HepG2 (cell line): Measurements from ENCODE around the gene SPIRE1. TPM values are rescaled to one million over a fixed set of nuclear protein-coding genes. Genes with fewer than 3 reads are reported as not detected.

Experiments
- ARNT2 ChIP-seq: sonication (generic); formaldehyde crosslinking; IDR thresholded peaks from 2 replicates; pipeline ENCODE4 v1.8.0; 2022; ENCODE audit warnings: mild to moderate bottlenecking, low read depth, missing genetic modification reagents, moderate library complexity
- DMTF1 ChIP-seq: sonication (generic); formaldehyde crosslinking; IDR thresholded peaks from 2 replicates; pipeline ENCODE4 v1.4.0; 2020; ENCODE audit warnings: mild to moderate bottlenecking, missing genetic modification reagents
- FOXP4 ChIP-seq: sonication (generic); formaldehyde crosslinking; IDR thresholded peaks from 2 replicates; pipeline ENCODE4 v1.4.0; 2020; ENCODE audit warnings: missing genetic modification reagents
- HNRNPL ChIP-seq: fragments of 200-400 bp; formaldehyde crosslinking; IDR thresholded peaks from 2 replicates; pipeline ENCODE4 v1.6.1; 2017; ENCODE audit warnings: mild to moderate bottlenecking, low read depth, low read length
- JDP2 ChIP-seq: sonication (generic); formaldehyde crosslinking; IDR thresholded peaks from 2 replicates; pipeline ENCODE4 v1.8.1; 2022; ENCODE audit warnings: missing genetic modification reagents, borderline replicate concordance
- MED13 ChIP-seq: sonication (generic); formaldehyde crosslinking; IDR thresholded peaks from 2 replicates; pipeline ENCODE4 v1.5.0; 2020; ENCODE audit warnings: missing genetic modification reagents
- NFRKB ChIP-seq: fragments of 450-650 bp; IDR thresholded peaks from 2 replicates; pipeline ENCODE4 v1.6.1; 2017
- POGK ChIP-seq: sonication (generic); formaldehyde crosslinking; conservative IDR thresholded peaks from 2 replicates; pipeline ENCODE4 v1.8.0; 2022; ENCODE audit warnings: mild to moderate bottlenecking, moderate library complexity, missing genetic modification reagents
- RBAK ChIP-seq: sonication (generic); formaldehyde crosslinking; IDR thresholded peaks from 2 replicates; pipeline ENCODE4 v1.5.1; 2020; ENCODE audit warnings: mild to moderate bottlenecking, missing genetic modification reagents
- SAP130 ChIP-seq: IDR thresholded peaks from 2 replicates; pipeline ENCODE4 v1.6.1; 2016; ENCODE audit warnings: low read depth
- SOX5 ChIP-seq: IDR thresholded peaks from 2 replicates; pipeline ENCODE4 v1.6.1; 2016; ENCODE audit warnings: borderline replicate concordance
- TEAD3 ChIP-seq: optimal IDR thresholded peaks from 2 replicates; pipeline ENCODE3; 2016; ENCODE audit warnings: borderline replicate concordance
- THAP11 ChIP-seq: IDR thresholded peaks from 2 replicates; pipeline ENCODE4 v1.6.1; 2016; ENCODE audit warnings: missing biosample characterization, missing genetic modification reagents
- XRCC5 ChIP-seq: fragments of 200-400 bp; formaldehyde crosslinking; optimal IDR thresholded peaks from 2 replicates; pipeline ENCODE3; 2017; ENCODE audit warnings: mild to moderate bottlenecking, low read length
- ZBTB1 ChIP-seq: sonication (generic); formaldehyde crosslinking; IDR thresholded peaks from 2 replicates; pipeline ENCODE4 v1.4.0; 2020; ENCODE audit warnings: missing genetic modification reagents, borderline replicate concordance
- ZFP82 ChIP-seq: sonication (generic); formaldehyde crosslinking; IDR thresholded peaks from 2 replicates; pipeline ENCODE4 v1.5.1; 2020; ENCODE audit warnings: mild to moderate bottlenecking, missing genetic modification reagents, borderline replicate concordance
- ZNF17 ChIP-seq: sonication (generic); formaldehyde crosslinking; IDR thresholded peaks from 2 replicates; pipeline ENCODE4 v1.5.0; 2020; ENCODE audit warnings: mild to moderate bottlenecking, missing genetic modification reagents
- ZNF20 ChIP-seq: sonication (generic); formaldehyde crosslinking; IDR thresholded peaks from 2 replicates; pipeline ENCODE4 v1.4.0; 2020; ENCODE audit warnings: mild to moderate bottlenecking, moderate library complexity, missing genetic modification reagents
- ZNF207 ChIP-seq: fragments of 450-650 bp; IDR thresholded peaks from 2 replicates; pipeline ENCODE4 v1.6.1; 2016; ENCODE audit warnings: antibody characterized with exemption, borderline replicate concordance
- ZNF350 ChIP-seq: sonication (generic); formaldehyde crosslinking; IDR thresholded peaks from 2 replicates; pipeline ENCODE4 v1.4.0; 2020; ENCODE audit warnings: mild to moderate bottlenecking, low read depth, missing genetic modification reagents, borderline replicate concordance
- ZNF550 ChIP-seq: sonication (generic); formaldehyde crosslinking; IDR thresholded peaks from 2 replicates; pipeline ENCODE4 v1.4.0; 2020; ENCODE audit warnings: mild to moderate bottlenecking, missing genetic modification reagents, borderline replicate concordance
- ZNF564 ChIP-seq: sonication (generic); formaldehyde crosslinking; IDR thresholded peaks from 2 replicates; pipeline ENCODE4 v1.8.1; 2023; ENCODE audit warnings: mild to moderate bottlenecking, missing genetic modification reagents
- ZNF570 ChIP-seq: sonication (generic); formaldehyde crosslinking; IDR thresholded peaks from 2 replicates; pipeline ENCODE4 v1.4.0; 2020; ENCODE audit warnings: mild to moderate bottlenecking, missing genetic modification reagents, borderline replicate concordance
- ZNF644 ChIP-seq: IDR thresholded peaks from 2 replicates; pipeline ENCODE4 v1.6.1; 2016; ENCODE audit warnings: low read depth
- ZNF792 ChIP-seq: IDR thresholded peaks from 2 replicates; pipeline ENCODE4 v1.6.1; 2016
- polyA plus RNA-seq, 8 experiments: library from polyadenylated mRNA; depleted of rRNA in 3 of 8; stranded (reverse) in 7 of 8; unstranded in 1 of 8; fragments of >200 nt; fragmentation: Illumina TruSeq in 4 of 8; extraction: Trizol in 4 of 8; gene quantifications; 2 replicates each; pipeline versions ENCODE4 v1.2.1 to v1.2.3, GENCODE V29; 2011 to 2016; ENCODE audit warnings: low read depth in 4 of 8, missing spikeins in 1 of 8, mixed read lengths in 1 of 8; ENCODE audit not compliant: insufficient read depth in 1 of 8
- total RNA-seq, 5 experiments: library from RNA; depleted of rRNA; stranded (reverse); fragments of >200 nt; fragmentation: Illumina TruSeq; extraction: Trizol; gene quantifications; 2 replicates each; pipeline ENCODE4 v1.2.3, GENCODE V29; 2016; ENCODE audit warnings: low read depth in 1 of 5
- TF ChIP-seq, protein P1 (sequence below): IDR thresholded peaks from 2 replicates; pipeline ENCODE4 v1.6.1; 2016; ENCODE audit warnings: control low read depth
- TF ChIP-seq, protein P2 (sequence below): sonication (generic); formaldehyde crosslinking; IDR thresholded peaks from 2 replicates; pipeline ENCODE4 v1.4.0; 2020; ENCODE audit warnings: missing genetic modification reagents

Gene SPIRE1
- total and polyA plus RNA-seq, 2 of the 13 experiments (the other 11 are each of a cell fraction or from before 2014, with no cell fraction given): 9.9 to 21.3 TPM

GRCh38 chr18:12597760-12598159, 60.1 kb downstream of the SPIRE1 start (continued):
- no peak for TF ChIP-seq DMTF1
- TF ChIP-seq FOXP4 (CRISPR knock-in tag): peak; percentile 22; the same call in 1 of the 2 replicates
- peak; percentile 35; the same call in 1 of the 2 replicates for TF ChIP-seq SOX5 (CRISPR knock-in tag)
- TF ChIP-seq TEAD3 (CRISPR knock-in tag): peak; percentile 88
- TF ChIP-seq ZNF207: no peak
- no peak for TF ChIP-seq MED13
- TF ChIP-seq ZNF570 (CRISPR knock-in tag): no peak
- TF ChIP-seq ZNF792 (CRISPR knock-in tag): no peak
- TF ChIP-seq ZNF564 (CRISPR knock-in tag): no peak
- no peak for TF ChIP-seq XRCC5
- no peak for TF ChIP-seq JDP2 (CRISPR knock-in tag)
- TF ChIP-seq, protein P1, sequence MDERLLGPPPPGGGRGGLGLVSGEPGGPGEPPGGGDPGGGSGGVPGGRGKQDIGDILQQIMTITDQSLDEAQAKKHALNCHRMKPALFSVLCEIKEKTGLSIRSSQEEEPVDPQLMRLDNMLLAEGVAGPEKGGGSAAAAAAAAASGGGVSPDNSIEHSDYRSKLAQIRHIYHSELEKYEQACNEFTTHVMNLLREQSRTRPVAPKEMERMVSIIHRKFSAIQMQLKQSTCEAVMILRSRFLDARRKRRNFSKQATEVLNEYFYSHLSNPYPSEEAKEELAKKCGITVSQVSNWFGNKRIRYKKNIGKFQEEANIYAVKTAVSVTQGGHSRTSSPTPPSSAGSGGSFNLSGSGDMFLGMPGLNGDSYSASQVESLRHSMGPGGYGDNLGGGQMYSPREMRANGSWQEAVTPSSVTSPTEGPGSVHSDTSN (CRISPR knock-in tag): no peak
- TF ChIP-seq ZBTB1 (CRISPR knock-in tag): no peak
- TF ChIP-seq ZNF550 (CRISPR knock-in tag): no peak
- no peak for TF ChIP-seq POGK (CRISPR knock-in tag)
- TF ChIP-seq, protein P2, sequence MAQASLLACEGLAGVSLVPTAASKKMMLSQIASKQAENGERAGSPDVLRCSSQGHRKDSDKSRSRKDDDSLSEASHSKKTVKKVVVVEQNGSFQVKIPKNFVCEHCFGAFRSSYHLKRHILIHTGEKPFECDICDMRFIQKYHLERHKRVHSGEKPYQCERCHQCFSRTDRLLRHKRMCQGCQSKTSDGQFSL (CRISPR knock-in tag): no peak
- peak; percentile 48; the same call in 1 of the 2 replicates for TF ChIP-seq SAP130
- no peak for TF ChIP-seq ARNT2 (CRISPR knock-in tag)
- TF ChIP-seq ZNF20 (CRISPR knock-in tag): no peak
- no peak for TF ChIP-seq HNRNPL
- no peak for TF ChIP-seq ZNF17 (CRISPR knock-in tag)
- no peak for TF ChIP-seq THAP11 (CRISPR knock-in tag)
- TF ChIP-seq ZNF350 (CRISPR knock-in tag): no peak
- TF ChIP-seq NFRKB: no peak
- 0 out of 2 replicates have a peak, but pooled peaks have one; percentile 22 for TF ChIP-seq ZNF644 (CRISPR knock-in tag)
- TF ChIP-seq ZFP82: no peak
- TF ChIP-seq RBAK (CRISPR knock-in tag): no peak
